MCF 10A (cell line): Measurements from ENCODE around the gene SLC25A20. TPM values are rescaled to one million over a fixed set of nuclear protein-coding genes. Genes with fewer than 3 reads are reported as not detected.
A peak's percentile ranks its signal among the peaks of the same experiment; 100 is the strongest.

ENCODE experiments used
- BruUV-seq: library from RNA; stranded (reverse); fragments of 400-500 nt; replicated peaks from 2 replicates; lab custom pipeline; 2021; lab: Mats Ljungman, UMichigan
- CTCF ChIA-PET: fragments of 300-600 bp; sonication (Branson Sonifier 250); formaldehyde crosslinking; extraction: SDS; loops from one replicate; lab custom pipeline; 2021; ENCODE audit warnings: antibody characterized with exemption, inconsistent platforms; lab: Yijun Ruan, JAX
- POLR2A ChIA-PET: fragments of 300-600, 350-650 bp; sonication (Branson Sonifier 250); formaldehyde crosslinking; extraction: SDS; loops from one replicate; lab custom pipeline; 2020; ENCODE audit warnings: antibody characterized with exemption, inconsistent platforms; lab: Yijun Ruan, JAX
- DNase-seq: peaks from one replicate; pipeline ENCODE4 v3.0.0-alpha.2; 2018; ENCODE audit not compliant: unreplicated experiment
- H3K27ac Mint-ChIP-seq: one replicate; pipeline ENCODE4 v1.8.0; 2022; ENCODE audit warnings: mild to moderate bottlenecking, low read depth, mixed read lengths; ENCODE audit not compliant: unreplicated experiment
- H3K27me3 Mint-ChIP-seq: one replicate; pipeline ENCODE4 v1.8.0; 2022; ENCODE audit warnings: mixed read lengths; ENCODE audit not compliant: insufficient read depth, unreplicated experiment
- H3K36me3 Mint-ChIP-seq: one replicate; pipeline ENCODE4 v1.8.0; 2022; ENCODE audit warnings: mild to moderate bottlenecking, moderate library complexity, mixed read lengths; ENCODE audit not compliant: insufficient read depth, unreplicated experiment
- H3K4me1 Mint-ChIP-seq: one replicate; pipeline ENCODE4 v1.8.0; 2022; ENCODE audit warnings: mixed read lengths; ENCODE audit not compliant: insufficient read depth, unreplicated experiment
- H3K4me3 Mint-ChIP-seq: one replicate; pipeline ENCODE4 v1.8.0; 2022; ENCODE audit warnings: mild to moderate bottlenecking, moderate library complexity, mixed read lengths; ENCODE audit not compliant: unreplicated experiment
- H3K9me3 Mint-ChIP-seq: one replicate; pipeline ENCODE4 v1.8.0; 2022; ENCODE audit warnings: mixed read lengths; ENCODE audit not compliant: unreplicated experiment
- intact Hi-C: fragments of 100-400 bp; cut with micrococcal nuclease; formaldehyde crosslinking; loops from 2 replicates; pipeline ENCODE4 v1.14.1; 2022
- total RNA-seq: library from RNA; stranded (reverse); gene quantifications from 2 replicates; pipeline ENCODE4 v1.2.3, GENCODE V29; 2022
- TF ChIP-seq, protein P1 (sequence below): fragments of 200-600 bp; IDR thresholded peaks from one replicate; pipeline ENCODE4 v1.8.0; 2022; ENCODE audit warnings: antibody characterized with exemption, mild to moderate bottlenecking; ENCODE audit not compliant: unreplicated experiment

SLC25A20 gene
- total RNA-seq, 1 experiment from 2014 or later: 11.5 TPM

DNA sequence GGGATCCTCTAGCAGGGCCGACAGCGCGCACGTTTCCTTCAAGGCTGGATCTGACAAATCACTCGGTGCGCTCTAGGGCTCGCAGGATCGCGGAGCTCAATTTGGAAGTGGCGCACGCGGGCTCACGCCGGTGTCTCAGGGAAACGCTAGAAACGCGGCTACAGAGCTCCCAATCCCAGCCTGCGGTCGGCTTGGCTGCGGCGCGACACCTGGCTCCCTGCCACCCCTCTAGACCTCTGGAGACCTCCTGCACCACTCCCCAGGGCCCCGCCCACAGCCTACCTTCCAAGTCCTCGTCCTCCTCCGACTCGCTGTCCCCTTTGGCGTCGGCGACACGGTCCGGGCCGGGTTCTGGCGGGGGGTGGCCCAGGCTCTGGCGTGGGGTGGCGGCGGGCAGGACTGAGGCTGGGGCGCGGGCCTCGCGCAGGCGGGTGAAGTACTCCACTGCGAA, 51.6 kb downstream of the SLC25A20 start:
- intact Hi-C loops: loop anchor here (1.0 to 10.0 kb wide), 3 partner anchors 52 to 72 kb away; partner anchors contain the start of gene ARIH2
- TF ChIP-seq, protein P1, sequence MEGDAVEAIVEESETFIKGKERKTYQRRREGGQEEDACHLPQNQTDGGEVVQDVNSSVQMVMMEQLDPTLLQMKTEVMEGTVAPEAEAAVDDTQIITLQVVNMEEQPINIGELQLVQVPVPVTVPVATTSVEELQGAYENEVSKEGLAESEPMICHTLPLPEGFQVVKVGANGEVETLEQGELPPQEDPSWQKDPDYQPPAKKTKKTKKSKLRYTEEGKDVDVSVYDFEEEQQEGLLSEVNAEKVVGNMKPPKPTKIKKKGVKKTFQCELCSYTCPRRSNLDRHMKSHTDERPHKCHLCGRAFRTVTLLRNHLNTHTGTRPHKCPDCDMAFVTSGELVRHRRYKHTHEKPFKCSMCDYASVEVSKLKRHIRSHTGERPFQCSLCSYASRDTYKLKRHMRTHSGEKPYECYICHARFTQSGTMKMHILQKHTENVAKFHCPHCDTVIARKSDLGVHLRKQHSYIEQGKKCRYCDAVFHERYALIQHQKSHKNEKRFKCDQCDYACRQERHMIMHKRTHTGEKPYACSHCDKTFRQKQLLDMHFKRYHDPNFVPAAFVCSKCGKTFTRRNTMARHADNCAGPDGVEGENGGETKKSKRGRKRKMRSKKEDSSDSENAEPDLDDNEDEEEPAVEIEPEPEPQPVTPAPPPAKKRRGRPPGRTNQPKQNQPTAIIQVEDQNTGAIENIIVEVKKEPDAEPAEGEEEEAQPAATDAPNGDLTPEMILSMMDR: no peak
- CTCF ChIA-PET: interaction anchor here (0.6 kb wide), 1 partner anchor 754 kb away, joined by 4 read pairs; no protein-coding TSS in a partner anchor
- peak; percentile 80 for DNase-seq
- POLR2A ChIA-PET: interaction anchor here (0.6 to 4.0 kb wide), 30 partner anchors 8 to 1388 kb away, joined by 3 to 45 read pairs (median 4); partner anchors contain the start of genes ARIH2, CELSR3, IP6K2 and SLC25A20
- Mint-ChIP-seq H3K27me3 (no peaks in the 10 kb centered on the region), H3K36me3 (no peaks in the 10 kb centered on the region), H3K4me1 (peaks cover 13% of the 10 kb centered on the region), H3K27ac (peak overlapping the region; percentile 93), H3K9me3 (no peaks in the 10 kb centered on the region), H3K4me3 (peak overlapping the region; percentile 87)
- BruUV-seq: no TSS peak

DNA sequence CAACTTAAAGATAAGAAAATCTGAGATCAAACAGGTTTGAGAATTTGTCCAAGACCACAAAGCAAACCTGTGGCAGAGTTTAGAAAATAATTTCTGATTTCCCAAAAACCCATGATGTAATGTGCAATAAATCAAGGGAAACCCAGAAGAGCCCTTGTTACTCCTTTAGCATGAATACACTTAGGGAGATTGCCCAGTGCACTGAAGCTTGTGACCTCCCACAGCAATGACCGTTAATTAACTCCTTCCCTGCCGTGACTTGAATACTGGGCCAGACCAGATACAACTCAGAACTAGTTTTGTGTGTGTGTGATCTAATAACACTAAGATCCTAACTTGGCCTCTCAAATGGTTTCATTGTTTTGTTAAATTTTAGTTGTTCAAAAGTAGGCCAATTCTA, 53.5 kb downstream of the SLC25A20 start:
- no peaks in the 10 kb centered on the region for H3K27me3 Mint-ChIP-seq
- ChIA-PET POLR2A (interaction anchor here (0.7 to 4.0 kb wide), 6 partner anchors 10 to 73 kb away, joined by 3 to 45 read pairs (median 3); partner anchors contain the start of gene ARIH2), CTCF (interaction anchor here (0.6 kb wide), 1 partner anchor 138 kb away, joined by 3 read pairs; no protein-coding TSS in a partner anchor)
- no peaks in the 10 kb centered on the region for H3K9me3 Mint-ChIP-seq
- no peak for DNase-seq
- TF ChIP-seq, protein P1: no peak
- BruUV-seq: TSS peak; percentile 5
- H3K36me3 Mint-ChIP-seq: no peaks in the 10 kb centered on the region
- peak overlapping the region; percentile 9 for H3K27ac Mint-ChIP-seq
- H3K4me1 Mint-ChIP-seq: peaks cover 13% of the 10 kb centered on the region
- intact Hi-C loops: loop anchor here (10.0 kb wide), 1 partner anchor 50 kb away; no protein-coding TSS in a partner anchor
- peak overlapping the region; percentile 87 for H3K4me3 Mint-ChIP-seq

DNA sequence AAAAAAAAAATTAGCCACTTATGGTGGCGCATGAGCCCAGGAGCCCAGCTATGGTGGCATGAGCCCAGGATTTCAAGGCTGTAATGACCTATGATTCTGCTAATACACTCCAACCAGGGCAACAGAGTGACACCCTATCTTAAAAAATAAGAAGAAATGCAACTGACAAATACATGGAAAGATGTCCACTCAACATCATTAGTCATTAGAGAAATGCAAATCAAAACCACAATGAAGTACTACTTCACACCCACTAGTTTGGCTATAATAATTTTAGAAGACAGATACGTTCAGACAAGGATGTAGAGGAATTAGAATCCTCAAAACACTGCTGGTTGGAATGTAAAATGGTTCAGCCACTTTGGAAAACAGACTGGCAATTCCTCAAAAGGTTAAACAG, 61.5 kb downstream of the SLC25A20 start:
- no TSS peak for BruUV-seq
- TF ChIP-seq, protein P1: no peak
- no peaks in the 10 kb centered on the region for H3K9me3 Mint-ChIP-seq
- H3K4me3 Mint-ChIP-seq: no peak overlapping the region
- no peak for DNase-seq
- intact Hi-C loops: no loop called here
- POLR2A ChIA-PET: interaction anchor here (1.1 kb wide), 1 partner anchor 10 kb away, joined by 4 read pairs; the partner anchor contains the start of gene PRKAR2A
- no peak overlapping the region for H3K27ac Mint-ChIP-seq
- peaks cover 20% of the 10 kb centered on the region for H3K36me3 Mint-ChIP-seq
- CTCF ChIA-PET: interaction anchor here (0.6 to 0.9 kb wide), 2 partner anchors 97 to 1107 kb away, joined by 3 read pairs; no protein-coding TSS in a partner anchor
- H3K27me3 Mint-ChIP-seq: no peaks in the 10 kb centered on the region
- H3K4me1 Mint-ChIP-seq: no peaks in the 10 kb centered on the region

GRCh38 chr3:48835650-48836366, 62.9 kb downstream of the SLC25A20 start:
- H3K4me1 Mint-ChIP-seq: no peaks in the 10 kb centered on the region
- ChIA-PET POLR2A (interaction anchor here (0.9 kb wide), 1 partner anchor 10 kb away, joined by 3 read pairs; no protein-coding TSS in a partner anchor), CTCF (interaction anchor here (0.6 to 0.7 kb wide), 3 partner anchors 24 to 1585 kb away, joined by 3 to 4 read pairs (median 4); no protein-coding TSS in a partner anchor)
- BruUV-seq: no TSS peak
- TF ChIP-seq, protein P1: no peak
- H3K36me3 Mint-ChIP-seq: peaks cover 20% of the 10 kb centered on the region
- no peak for DNase-seq
- H3K4me3 Mint-ChIP-seq: no peak overlapping the region
- no peaks in the 10 kb centered on the region for H3K9me3 Mint-ChIP-seq
- no peak overlapping the region for H3K27ac Mint-ChIP-seq
- intact Hi-C loops: no loop called here
- no peaks in the 10 kb centered on the region for H3K27me3 Mint-ChIP-seq
